Measurements from ENCODE around the gene DNMT3A.

DNMT3A gene

DNA sequence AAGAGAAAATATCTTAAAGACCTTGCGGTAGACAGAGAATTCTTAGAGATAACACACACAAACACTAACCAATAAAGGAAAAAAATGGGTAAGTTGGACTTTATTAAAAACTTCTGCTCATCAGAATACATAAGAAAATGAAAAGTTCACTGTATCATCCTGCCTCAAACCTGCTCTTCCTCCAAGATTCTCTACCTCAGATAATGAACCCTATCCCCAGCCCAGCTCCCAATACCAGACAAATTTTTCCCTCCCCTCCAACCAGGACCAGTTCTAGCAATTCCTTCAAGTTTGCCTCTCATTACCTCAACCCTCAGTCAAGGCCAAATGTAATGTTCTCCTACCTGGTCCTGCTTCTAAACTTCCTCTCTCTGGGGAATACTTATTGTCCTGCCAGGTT lies 79.4 kb downstream of the DNMT3A start:
- no peak overlapping the region for H3K4me3 ChIP-seq (ENCODE audit: low read depth, low read length)

DNA sequence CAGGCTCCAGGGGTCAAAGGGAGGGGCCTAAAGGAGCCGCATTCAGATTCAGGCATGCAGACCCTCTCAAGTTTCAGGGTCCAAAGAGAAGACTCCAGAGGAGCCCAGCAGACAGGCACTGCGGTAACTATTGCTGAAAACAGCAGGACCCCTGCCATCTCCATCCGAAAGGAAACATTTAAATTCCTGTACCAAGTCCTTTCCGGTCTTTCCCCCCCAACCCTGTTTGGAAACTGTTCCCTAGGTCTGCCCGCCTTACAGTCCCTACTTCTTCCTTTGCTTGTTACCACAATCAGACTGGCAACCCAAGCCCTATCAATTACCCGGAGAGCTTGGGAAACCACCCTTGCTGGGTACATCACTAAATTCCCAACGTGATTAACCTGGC lies 82.0 kb downstream of the DNMT3A start:
- H3K4me3 ChIP-seq (ENCODE audit: low read depth, low read length) = no peak overlapping the region

DNA sequence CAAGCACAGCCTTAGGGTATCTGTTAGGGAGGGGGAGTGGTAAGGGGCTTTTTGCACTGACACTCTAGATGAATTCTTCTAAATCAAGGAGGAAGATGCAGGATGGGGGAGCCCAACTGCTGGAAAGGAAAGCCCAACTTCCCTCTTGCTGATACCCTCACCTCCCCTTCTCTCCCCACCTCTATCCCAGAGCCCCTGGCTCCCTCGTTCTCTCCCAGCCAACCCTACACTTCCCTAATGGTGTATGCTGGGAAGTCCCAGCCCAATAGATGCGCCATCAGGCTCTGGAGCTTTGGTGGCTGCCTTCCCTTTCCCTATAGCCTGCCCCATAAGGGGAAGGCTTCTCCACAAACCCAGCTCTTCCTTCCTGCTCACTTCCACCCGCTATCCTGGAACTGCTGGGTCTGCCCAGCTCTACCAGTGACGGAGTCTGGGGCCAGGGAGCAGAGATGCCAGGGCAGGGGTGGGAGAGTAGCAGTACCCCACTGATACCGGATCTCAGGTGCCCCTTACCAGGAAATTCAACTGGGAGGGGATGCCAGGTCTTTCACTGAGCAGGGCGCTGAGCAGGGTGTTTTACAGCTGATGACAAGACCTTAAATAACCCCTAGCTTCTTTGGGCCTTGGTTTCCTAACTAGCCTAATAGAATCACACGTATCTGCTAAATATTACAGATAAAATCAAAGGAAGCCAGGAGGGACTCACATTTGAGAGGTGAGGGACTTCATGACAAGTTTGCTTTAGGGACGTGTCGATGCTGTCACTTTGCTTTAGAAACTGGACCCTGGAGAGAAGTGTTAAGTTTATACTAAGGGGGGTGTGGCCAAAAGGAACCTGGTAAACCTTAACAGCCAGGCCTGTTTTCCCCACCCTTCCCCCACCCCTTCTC lies 82.6 kb downstream of the DNMT3A start:
- H3K4me3 ChIP-seq (ENCODE audit: low read depth, low read length) = no peak overlapping the region

DNA sequence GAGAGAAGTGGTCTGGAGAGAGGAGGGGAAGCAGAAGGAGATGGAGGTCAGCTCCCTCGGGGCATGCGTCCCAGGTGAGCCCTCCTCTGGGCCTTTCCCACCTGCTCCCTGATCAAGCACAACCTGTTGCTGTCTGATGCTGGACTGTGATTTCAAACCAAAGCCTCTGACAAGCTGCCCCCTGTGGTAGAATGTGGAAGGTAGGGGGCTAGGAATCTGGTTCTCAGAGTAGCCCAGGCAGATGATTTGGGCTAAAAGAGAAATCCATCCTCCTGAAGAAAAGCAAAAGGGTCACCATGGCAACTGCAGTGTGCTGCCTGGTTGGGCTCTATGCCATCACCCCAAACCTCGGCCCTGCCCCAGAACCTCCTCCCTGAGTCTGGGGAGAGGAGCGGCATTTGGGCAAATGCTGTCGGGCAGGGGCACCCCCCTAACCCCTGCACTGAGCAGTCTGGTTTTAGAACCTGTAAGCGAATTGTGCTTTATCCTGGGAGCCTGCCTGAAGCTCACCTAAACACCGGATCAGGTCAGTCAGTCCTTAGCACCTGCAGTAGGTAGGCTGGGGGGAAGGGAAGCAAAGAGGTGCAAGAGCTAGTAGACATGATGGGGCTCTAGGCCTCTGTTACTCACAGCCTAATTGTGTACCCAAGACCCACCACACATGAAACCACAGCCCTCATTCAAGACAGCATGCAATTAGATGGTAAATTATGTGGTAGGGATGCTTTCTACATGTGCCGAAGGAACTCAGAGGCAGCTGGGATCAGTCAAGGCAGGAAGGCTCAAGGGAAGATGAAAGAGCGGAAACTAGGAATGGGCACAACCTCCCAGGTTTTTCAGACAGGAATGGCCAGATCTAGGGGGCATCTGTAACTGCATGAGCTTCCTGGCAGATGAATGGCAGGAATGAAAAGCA lies 83.5 kb downstream of the DNMT3A start:
- H3K4me3 ChIP-seq (ENCODE audit: low read depth, low read length) = no peak overlapping the region

DNA sequence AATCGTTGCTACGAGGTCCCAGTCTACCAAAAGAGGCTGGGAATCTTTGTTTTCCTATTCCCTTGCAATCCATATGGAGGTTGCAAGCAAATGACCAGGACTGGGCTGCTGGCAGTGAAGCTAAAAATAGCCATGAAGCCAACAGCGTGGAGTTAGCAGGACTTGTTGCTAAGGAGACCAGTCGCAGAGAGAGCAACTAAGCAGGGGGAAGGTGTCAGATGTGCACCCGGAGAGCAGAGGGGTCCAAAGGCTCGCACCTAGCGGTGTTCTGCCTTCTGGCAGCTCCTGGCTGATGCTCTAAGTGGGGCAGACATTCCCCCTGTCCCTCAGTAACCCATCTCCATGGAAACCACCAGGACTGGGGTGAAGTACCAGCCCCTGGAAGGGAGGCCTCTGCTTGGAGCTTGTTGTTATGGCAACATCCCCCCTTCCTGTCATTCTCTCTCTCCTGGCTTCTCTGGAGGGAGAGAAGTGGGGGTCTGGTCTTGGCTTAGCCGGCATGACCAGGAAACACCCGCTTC lies 84.6 kb downstream of the DNMT3A start:
- H3K4me3 ChIP-seq (ENCODE audit: low read depth, low read length) = no peak overlapping the region

DNA sequence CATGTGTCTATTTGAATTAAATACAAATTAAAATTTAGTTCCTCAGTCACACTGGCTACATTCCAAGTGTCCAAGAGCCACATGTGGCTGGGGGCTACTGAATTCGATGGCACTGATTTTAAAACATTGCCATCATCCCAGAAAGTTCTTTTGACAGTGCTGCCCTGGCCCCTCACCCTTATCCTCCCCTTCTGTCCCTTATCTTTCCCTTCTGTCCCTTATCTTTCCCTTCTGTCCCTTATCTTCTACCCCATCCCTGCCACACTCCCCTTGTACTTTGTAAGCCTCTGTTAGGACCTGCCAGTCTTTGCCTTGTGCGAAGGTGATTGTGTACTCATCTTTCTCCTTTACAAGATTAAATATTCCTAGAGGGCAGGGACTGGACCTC lies 85.2 kb downstream of the DNMT3A start:
- H3K4me3 ChIP-seq (ENCODE audit: low read depth, low read length) = no peak overlapping the region

DNA sequence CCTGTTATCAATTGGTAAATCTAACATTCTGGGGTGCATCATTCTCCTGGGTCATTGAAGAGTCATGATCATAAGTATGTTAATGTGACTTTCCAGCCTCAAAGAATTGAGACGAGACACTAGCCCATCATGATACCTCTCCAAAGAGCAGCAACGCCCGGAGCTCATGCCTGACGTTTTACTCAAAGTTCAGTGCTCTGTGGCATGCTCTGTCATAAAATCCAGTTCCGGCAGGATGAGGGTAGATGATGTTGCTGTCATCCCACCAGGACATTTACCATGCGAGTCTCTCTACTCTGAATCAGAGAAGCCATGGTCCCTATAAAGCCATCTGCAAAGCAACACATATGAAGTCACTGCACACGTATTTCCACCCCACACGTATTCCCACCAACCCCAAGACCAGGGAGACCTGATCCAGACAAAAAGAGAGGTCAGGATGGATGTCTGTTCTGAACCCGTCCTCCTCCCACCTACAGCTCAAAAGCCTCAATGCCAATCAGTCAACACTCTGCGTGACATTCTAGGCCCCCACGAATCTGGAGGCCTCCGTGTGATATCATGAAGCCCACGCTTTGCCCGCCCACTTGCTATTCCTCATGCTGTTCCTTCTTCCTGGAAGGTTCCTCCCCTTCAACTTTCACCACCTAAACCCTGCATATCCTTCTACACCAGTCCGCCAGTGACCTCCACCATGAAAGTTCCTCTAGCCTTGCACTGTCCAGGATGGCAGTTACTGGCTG lies 85.8 kb downstream of the DNMT3A start:
- H3K4me3 ChIP-seq (ENCODE audit: low read depth, low read length) = no peak overlapping the region

DNA sequence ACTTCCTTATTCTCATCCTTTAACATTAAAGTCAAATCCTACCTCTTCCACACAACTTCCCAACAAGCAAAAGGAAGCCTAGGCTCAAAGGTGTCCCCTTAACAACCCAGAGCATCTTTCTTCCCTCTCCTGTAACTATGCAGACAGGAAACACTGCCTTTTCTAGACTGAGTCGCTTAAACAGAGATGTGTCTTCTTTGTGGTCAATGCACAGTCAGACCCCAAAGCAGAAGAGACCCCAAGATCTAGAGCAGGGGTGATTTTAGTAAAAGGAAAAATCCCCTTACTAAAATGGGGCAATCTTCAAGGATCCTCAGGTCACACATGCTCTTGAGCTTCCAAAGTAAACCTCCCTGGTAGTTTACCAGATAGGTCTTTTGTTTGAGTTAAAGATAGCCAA lies 86.8 kb downstream of the DNMT3A start:
- H3K4me3 ChIP-seq (ENCODE audit: low read depth, low read length) = no peak overlapping the region

DNA sequence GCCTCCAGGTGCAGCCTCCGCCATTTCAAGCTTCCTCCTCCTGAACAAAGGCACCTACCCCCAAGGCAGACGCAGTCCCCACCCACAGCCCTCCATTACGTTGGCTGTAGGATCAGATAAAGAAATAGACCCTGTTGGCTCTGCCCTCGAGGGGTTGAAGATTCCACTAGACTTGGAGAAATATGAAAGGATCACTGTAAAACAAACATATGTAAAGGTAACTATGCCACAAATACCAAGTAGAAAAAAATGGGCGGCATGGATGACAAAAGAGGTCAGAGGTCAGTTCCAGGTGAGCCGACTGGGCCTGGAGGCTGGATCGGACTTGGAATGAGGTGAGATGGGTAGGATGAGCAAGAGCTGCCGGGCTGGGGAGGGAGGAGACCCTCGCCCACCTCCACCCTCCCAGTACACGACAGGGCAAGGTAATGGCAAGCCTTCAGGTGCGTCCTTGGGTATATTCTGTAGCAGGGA lies 88.5 kb downstream of the DNMT3A start:
- H3K4me3 ChIP-seq (ENCODE audit: low read depth, low read length) = no peak overlapping the region

DNA sequence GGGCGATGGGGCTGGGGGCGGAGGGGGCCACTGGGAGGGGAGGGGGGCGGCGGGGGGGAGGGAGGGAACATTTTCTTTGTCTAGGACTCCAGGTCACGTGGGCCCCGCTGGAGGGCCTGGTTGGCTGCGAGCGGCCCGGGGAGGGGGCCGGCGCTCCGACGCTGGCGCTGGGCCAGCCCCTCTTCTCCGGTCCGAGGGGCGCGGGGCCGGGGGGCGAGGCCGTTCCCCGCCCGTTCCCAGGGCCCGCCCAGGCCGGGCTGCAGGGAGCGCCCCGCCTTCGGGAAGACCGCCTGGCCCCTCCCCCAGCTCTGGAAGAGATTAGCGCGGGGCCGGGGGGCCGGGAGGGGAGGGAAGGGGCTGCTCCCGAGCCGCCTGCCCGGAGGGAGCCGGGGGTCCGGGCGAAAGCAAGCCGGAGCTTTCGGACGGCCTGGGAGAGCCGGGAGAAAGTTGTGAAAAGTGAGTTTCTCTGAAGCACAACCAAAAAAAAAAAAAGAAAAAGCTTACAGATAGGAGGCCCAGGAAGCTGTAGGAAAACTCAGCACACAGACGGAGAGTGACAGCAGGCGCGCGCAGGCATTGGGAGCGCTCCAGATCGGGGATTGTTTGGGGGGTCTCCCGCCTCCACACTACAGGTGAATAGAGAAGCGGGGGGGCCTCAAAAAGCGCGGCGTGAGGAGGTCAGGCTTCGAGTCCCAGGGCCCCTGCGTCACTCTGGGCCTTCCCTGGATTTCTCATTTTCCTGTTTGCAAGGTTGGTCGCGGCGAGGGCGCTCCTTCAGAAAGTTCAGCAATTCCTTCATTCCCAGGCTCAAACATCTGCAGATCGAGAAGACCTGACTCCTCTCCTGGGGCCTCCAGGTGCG lies 89.2 kb downstream of the DNMT3A start:
- H3K4me3 ChIP-seq (ENCODE audit: low read depth, low read length) = peak overlapping the region; percentile 24

DNA sequence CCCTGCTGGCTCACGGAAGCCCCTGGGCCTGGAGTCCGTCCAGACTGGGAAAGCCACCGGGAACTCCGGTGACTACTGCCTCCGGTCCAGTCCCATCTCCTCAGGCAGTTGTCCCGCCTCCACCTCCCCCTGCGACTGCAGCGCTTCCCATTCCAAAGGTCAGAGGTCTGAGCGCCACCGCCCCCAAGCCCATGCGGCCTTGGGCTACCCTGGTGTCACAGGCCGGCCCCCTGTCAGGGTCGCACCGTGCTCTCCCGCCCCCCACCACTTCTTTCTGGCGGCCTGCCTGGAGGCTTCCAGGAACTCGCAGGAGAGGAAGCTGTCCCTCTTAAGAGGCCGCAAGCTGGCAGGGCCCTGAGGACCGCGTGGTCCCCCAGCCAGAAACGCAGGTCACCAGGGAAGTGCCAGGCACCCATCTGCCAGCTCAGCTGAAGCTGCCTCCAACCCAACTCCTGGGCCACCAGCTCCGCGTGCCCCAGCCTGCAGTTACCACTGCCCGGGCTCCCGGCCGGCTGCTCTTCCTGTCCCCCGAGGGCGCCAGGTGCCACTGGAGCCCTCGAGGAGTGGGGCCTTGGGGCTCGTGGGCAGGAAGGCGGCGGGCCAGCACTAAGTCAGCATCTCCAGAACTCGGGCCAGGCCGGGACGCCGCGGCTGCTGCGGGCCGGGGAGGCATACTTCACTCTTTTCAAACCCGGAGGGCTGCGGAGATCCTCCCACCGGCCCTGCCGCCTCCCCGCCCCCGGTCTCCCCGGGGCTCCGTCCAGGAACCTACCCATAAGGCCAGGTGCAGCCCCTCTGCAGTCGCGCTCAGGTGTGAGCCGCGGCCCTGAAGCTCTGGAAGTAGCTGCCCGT lies 90.1 kb downstream of the DNMT3A start:
- peak overlapping the region; percentile 84 for H3K4me3 ChIP-seq (ENCODE audit: low read depth, low read length)

DNA sequence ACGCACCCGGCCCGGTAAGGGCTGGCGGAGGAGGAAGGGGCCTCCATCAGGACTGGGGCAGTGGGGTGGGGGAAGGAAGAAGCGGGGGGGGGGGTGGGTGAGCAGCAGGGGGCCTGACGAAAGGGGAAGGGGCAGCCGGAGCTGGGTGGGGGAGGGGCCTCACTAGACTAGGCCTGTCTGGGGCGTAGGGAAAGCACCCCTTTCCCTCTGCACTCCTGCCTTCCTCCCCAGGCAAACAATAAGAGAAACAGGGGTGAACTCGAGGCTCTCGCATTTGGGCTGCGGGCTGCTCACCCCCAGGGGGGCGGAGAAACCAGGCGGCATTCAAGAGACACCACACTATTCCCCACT lies 90.7 kb downstream of the DNMT3A start:
- H3K4me3 ChIP-seq (ENCODE audit: low read depth, low read length) = peak overlapping the region; percentile 84

DNA sequence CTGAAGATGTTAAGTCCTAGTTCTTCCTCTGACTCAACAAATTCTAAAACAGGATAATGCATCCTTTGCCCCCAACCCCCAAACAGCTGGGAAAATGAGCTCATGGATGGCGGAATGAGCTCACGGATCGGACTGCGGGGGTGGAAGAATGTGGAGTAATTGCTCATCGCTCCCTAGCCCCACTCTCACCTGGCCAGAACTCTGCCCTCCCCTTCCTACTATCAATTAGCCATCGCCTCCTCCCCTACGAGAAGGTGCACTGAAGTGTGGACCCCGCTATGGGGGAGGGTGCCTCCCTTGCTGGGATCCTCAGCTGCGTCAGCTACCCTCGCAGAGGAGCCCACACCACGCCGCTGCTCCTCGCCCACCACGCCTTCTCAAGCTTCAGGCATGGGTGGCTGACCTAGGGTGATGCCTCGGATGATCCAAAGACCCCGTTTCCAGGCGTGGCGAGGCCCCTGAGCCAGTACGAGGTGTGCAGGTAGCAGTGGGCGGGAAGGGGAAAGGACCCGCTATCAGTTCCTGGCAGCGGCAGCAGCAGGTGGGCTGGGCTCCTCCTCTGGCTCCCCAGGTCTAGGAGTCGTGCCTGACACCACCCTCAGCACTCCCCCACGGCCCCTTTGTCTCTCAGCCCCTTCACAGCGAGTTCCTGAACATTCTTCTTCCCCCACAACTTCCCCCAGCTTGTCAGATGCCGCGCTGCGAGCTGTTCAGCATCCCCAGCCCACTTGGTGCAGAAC lies 91.2 kb downstream of the DNMT3A start:
- peak overlapping the region; percentile 84 for H3K4me3 ChIP-seq (ENCODE audit: low read depth, low read length)

DNA sequence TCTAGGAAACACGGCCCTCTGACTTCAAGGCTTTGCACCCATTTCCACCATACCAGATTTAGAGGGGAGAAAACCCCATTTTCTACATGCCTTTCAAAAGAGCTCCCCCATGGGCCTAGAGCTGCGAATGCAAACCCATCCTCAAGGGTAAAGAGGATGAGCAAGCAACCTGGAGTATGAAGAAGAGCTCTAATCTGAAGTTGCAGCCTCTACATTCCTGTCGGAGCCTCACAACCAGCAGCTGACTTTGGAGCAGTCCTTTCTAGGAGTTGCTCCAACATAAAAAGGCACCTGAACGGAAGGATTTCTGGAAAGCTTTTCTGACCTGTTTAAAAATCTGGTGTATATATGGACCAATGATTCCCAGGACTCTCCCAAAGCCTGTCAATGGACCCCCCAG lies 91.9 kb downstream of the DNMT3A start:
- H3K4me3 ChIP-seq (ENCODE audit: low read depth, low read length) = no peak overlapping the region

DNA sequence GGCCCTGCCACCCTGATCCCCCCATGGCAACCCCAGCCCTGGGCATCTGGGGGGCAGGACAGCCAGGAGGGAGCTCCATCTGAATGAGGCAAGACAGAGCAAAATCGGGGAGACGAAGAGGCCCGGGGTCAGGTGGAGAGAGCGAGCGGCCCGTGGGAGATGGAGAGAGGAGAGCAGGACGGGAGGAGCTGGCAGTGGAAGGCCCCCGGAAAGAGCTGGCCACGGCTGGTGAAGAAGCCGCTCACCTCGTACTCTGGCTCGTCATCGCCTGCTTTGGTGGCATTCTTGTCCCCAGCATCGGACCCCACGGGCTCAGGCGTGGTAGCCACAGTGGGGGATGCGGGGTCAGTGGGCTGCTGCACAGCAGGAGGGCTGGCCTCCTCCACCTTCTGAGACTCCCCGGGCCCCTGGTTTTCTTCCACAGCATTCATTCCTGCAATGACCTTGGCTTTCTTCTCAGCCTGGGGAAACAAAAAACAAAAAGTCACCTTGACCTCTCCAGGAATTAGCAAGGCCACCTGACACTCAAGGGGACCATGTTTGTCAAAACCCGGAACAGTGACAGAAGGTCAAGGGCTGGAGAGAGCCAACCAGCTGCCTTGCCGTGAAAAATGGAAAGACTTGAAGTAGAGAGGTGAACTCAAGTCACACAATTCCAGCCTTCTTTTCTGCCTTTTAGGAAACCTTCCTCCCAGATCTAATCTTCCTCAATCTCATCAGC lies 93.8 kb downstream of the DNMT3A start:
- no peak overlapping the region for H3K4me3 ChIP-seq (ENCODE audit: low read depth, low read length)

DNA sequence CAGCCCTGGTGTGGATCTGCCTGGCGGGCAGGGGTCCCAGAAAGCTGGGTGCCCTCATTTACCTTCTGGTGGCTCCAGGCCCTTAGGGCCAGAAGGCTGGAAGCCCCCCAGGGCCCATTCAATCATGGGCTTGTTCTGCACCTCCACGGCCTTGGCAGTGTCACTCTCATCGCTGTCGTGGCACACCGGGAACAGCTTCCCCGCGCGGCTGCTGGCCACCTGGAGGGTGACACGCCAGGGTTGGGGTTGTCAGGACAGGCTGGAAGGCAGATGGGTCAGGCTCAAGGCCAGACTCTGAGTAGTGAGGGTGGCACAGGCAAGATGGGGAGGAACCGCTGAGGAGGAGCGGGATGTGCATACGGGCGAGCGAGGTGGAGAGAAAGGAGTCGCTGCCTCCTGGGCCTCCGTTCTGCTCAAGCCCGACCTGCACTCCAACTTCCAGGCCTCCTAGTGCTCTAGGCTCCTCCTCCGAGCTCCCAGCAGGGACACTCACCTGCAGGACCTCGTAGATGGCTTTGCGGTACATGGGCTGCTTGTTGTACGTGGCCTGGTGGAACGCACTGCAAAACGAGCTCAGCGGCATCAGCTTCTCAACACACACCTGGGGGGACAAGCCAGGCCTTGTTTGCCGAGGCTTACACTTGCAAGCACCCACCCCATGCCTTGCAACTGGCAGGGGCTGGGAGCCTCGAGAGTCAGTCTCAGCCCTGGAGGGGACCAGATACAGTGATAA lies 95.0 kb downstream of the DNMT3A start:
- no peak overlapping the region for H3K4me3 ChIP-seq (ENCODE audit: low read depth, low read length)

DNA sequence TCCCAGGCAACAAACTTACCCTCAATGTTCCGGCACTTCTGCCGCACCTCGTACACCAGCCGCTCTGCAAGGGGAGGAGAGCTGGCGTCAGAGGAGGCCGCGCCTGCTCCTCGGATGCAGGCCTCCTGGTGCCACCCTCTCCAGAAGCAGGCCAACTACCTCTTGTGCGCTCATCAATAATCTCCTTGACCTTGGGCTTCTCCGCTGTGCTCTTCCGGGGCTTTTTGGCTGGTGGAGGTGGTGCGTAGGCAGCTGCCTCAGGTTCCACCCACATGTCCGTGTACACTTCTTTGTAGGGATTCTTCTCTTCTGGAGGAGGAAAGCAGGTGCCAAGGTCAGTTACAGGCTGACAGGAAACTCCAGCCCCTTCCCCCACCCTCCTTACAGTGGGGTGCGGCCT lies 95.7 kb downstream of the DNMT3A start:
- H3K4me3 ChIP-seq (ENCODE audit: low read depth, low read length) = no peak overlapping the region

Data from iPS-11a (cell line).